GM21390 (cell line): ENCODE data around the gene URM1.

ENCODE experiments used
- ATAC-seq: cut with Tn5 transposase; IDR thresholded peaks from one replicate; pipeline ENCODE4 v1.9.1; 2021; ENCODE audit not compliant: unreplicated experiment

Gene URM1

DNA sequence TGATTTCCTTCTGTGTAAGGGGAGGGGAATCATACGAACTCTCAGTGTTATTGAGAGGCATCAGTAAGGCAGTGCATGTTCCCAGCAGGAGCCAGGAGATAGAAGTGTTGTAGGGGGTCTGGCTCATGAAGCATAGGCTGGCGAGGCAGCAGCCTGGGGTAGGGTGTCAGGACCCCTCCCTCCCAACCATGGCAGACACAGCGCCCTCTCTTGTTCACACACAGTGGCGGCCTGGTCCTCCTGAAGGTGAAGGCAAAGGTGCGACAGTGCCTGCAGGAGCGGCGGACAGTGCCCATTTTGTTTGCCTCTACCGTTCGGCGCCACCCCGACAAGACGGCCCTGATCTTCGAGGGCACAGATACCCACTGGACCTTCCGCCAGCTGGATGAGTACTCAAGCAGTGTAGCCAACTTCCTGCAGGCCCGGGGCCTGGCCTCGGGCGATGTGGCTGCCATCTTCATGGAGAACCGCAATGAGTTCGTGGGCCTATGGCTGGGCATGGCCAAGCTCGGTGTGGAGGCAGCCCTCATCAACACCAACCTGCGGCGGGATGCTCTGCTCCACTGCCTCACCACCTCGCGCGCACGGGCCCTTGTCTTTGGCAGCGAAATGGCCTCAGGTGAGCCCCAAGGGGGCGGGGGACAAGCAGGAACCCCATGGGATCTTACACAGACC, 26.1 kb upstream of the URM1 start:
- no peak for ATAC-seq

DNA sequence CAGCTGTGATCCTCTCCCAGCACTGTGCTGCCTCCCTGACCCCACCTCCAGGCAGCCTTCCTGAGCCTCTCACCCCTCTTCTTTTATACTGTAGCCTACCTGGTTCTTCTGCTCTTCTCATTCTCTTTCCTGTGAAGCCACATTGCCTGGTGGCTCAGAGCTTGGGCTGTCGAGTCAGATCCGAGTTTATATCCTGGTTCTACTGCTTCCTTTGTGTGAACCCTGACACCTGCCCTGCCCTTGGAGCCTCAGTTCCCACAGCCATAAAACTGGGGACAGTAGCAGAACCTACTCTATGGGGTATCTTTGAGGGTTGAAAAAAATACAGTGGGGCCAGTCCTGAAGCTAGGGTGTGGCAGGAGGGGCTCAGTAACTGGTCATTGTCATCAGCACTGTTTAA, 22.0 kb upstream of the URM1 start:
- ATAC-seq: no peak

DNA sequence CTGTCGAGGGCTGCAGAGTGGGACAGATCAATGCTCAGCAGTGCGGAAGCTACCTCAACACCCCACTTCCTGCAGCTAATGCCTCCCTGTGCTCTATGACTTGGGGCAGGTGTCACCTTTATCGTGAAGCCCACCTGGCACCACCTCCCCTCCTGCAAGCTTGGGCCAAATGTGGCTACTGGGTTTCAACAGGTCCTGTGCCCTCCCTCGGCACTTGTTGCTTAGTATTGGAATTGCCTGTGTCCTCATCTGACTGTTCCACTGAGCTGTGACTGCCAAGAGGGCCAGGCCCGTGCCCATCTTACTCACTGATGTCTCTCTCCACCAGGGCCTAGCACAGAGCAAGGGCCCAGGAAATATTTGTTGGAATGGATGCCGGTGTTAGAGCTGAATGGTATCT, 21.4 kb upstream of the URM1 start:
- ATAC-seq: no peak

DNA sequence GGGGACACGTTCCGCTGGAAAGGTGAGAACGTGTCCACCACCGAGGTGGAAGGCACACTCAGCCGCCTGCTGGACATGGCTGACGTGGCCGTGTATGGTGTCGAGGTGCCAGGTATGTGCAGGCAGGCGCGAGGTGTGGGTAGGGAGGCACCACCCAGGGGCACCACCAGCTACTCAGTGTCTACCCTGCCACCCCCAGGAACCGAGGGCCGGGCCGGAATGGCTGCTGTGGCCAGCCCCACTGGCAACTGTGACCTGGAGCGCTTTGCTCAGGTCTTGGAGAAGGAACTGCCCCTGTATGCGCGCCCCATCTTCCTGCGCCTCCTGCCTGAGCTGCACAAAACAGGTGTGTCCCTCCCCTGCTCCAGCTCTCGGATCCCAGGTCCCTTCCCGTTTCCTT, 15.7 kb upstream of the URM1 start:
- no peak for ATAC-seq

DNA sequence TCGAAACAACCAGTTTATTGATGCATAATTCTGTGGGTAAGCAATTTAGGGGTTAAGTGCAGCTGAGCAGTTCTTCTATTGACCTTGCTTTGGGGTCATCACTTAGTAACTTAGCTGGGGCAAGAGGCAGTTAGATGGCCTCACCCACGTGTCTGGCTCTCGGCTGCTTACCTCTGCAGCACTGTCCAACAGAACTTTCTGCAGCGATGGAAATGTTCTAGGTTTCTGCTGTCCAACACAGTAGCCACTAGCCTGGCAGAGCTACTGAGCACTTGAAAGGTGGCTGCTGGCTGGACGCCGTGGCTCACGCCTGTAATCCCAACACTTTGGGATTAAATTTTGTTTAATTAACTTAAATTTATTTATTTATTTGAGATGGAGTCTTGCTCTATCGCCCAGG, 13.1 kb upstream of the URM1 start:
- no peak for ATAC-seq

DNA sequence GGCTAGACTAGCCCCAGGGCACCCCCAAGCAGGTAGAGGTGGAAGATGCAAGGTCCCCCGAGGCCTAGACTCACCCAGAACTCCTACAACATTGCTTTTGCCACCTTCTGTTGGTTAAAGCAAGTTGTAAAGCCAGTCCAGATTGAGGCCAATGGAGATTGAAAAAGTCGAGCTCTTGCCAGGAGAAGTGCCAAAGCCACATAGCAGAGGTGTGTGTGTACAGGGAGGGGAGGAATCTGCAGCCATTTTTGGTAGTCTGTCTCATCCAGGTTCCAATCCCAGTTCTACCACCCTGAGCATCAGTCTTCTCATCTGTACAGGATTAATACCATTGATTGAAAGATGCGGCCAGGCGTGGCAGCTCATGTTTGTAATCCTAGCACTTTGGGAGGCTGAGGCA, 12.3 kb upstream of the URM1 start:
- ATAC-seq: no peak

DNA sequence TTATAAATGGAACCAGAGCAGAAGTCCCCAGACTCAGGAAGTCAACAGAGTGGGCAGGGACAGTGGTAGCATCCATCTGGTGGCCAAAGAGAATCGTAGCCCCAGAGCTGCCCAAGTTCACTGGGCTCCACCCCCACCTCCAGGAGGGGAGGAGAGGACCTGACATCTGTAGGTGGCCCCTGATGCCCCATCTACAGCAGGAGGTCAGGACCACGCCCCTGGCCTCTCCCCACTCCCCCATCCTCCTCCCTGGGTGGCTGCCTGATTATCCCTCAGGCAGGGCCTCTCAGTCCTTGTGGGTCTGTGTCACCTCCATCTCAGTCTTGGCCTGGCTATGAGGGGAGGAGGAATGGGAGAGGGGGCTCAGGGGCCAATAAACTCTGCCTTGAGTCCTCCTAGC, 10.3 kb upstream of the URM1 start:
- ATAC-seq: no peak

DNA sequence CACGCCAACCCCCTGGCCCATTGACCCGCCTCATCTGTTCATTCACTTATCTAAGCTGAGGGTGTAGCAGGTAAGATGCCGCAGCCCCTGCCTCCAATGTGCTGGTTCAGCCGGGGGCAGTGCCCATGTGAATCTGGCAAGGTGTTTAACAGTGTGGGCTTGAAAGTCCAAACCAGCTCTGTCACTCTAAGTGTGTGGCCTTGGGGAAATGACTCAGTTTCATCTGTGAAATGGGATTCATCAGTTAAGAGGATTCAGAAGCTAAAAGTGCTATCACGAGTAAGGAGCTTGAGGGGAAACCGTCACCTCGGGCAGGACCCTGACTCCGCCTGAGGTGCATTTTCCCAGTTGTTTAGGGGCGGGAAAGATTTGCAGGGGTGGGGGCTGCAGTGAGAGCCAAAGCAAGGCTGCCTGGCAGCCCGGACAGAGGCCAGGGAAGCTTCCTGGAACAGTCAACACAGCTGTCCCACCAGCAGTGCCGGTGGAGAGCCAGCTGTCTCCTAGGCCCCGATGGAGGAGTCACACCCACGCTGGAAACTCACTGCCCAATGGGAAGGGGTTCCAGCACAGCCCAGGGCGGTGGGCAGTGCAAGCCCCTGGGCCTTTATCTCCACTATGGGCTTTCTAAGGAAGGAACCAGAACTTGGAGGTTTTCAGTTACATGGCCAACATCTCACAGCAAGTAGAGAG, 9.7 kb upstream of the URM1 start:
- no peak for ATAC-seq

DNA sequence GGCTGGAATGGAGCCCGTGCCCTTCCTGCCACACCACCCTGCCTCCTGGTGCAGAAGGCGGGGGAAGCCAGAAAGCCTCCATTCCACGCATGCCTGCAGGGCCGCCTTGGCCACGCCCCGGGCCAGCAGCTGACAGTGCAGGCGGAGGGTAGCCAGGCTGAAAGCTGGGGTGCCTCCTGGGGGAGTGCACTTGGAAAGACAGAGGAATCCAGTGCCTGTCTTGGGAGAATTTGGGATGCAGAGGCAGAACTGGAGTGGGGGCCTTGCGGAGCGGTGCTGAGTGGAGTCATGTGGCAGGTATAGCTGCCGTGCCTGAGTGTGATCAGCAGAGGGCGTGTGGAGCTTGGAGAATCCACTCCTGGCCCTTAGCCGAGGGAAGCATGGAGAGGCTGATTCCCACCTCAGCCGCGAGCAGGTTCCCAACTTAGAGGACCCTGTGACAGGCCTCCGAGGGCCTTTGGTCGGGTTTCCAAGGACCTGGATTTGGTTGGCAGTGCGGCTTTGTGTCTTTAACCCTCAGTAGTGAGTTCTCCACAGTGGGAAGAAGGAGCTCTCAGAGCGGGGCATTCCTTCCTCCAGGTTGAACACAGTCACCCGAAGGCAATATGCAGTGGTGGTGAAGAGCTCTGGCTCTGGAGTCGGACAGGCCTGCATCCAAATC, 9.1 kb upstream of the URM1 start:
- peak; percentile 71 for ATAC-seq

DNA sequence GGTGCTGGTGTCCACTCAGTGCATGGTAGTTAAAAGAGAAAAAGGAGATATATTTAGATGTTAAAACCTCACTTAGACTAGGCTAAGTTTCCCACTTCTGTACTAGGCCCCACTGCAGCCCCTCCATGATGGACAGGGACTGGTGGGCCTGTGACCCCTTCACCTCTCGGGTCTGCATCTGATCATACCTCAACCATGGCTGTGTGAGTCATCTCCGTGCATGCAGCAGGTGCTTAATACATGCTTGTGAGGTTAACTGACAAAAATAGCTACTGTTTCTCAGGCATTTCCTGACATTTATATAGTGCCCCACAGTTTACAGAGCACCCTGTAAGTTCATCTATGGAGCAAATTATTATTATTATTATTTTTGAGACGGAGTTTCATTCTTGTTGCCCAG, 8.4 kb upstream of the URM1 start:
- ATAC-seq: no peak

DNA sequence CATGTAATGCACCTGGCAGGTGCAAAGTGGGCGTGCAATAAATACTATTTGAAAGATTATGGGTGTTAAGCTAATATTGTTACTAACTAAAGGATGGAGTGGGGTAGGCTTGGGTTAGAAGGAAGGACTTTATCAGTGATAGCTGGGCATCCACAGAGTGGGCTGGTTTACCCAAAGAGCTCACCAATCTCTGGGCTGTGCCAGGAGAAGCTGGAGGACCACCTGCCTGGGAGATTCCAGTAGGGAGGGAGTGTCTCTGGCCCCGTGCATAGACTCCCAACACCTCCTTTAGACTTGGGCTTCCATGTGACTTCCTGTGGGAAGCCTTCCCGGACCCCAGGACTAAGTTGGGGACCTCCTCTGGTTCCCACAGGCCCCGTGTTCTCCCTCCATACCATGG, 5.6 kb upstream of the URM1 start:
- ATAC-seq: no peak

DNA sequence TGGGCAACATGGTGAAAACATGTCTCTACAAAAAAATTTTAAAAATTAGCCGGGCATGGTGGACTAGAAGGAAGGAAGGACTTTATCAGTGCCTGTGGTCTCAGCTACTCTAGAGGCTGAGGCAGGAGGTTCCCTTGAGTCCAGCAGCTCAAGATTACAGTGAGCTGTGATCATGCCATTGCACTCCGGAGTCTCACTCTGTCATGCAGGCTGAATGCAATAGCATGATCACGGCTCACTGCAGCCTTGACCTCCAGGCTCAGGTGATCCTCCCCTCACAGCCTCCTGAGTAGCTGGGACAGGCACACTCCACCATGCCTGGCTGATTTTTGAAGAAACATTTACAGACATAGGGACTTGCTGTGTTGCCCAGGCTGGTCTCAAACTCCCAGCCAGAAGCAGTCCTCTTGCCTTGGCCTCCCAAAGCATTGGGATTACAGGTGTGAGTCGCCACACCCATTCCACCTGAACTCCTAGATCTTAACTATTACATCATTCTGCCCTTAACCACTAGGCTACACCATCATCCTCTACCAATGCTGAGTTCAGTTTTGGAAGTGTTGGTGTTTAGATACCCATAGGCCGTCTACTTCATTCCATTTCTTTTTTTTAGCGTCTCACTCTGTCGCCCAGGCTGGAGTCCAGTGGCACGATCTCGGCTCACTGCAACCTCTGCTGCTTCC, 2.0 kb upstream of the URM1 start:
- no peak for ATAC-seq

DNA sequence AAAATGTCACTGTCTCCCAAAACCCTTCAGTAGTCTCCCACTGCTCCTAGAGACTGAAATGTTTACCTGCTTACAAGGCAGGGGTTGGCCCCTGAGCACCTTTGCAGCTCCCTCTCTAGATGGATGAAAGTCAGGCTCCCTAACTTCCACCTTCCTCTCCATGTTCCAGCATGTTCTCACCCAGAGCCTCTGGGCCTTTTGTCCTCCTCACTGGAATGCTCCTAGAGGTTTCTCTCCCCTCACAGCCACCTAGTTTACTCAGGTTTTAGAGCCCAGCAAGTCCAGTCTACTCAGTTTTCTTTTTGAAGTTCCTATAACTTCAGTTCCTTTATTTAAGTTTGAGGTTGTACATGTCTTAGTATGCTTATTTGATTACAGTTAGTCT, 815 bp upstream of the URM1 start:
- no peak for ATAC-seq

DNA sequence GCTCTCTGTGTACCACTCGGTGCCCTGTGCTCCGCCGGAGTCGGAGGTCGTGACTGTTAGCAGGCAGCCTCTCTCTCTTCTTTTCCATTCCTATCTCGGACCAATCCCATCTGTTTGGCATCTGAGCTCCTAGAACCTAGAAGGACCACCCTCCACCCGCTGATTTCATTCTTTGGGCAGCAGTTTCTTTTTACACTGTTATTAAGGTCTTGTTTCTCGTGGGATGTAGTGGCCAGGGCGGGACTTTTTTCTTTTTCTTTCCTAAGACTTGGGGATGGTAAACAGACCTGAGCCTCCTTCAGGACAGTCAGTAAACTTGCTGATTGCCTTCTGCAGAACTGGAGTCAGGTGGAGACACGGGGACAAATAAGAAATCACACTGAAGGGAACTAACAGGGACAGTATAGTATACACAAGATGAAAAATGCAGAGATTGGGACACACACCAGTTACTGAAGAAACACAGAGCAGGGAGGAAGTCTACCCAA, 500 bp downstream of the URM1 start:
- ATAC-seq: no peak

DNA sequence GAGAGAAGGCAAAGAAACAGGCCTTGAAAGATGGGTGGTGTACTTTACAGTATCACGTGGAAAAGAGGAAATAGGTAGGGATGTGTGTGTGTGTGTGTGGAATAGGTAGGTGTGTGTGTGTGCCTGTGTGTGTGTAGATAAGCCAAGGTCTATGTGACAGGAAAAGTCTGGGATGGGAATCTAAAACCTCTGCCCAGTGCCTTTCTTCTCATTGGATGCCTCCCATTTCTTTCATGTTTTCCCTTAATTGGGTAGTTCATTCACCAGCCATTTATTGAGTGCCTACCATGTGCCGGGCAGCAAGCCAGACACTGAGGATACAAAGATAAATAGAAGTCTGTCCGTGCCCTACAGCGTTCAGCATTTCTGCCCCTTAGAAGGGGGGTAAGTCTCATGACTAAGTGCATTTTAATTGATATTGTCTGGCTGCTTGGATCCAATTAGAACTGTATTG, 1.0 kb downstream of the URM1 start:
- ATAC-seq: no peak

DNA sequence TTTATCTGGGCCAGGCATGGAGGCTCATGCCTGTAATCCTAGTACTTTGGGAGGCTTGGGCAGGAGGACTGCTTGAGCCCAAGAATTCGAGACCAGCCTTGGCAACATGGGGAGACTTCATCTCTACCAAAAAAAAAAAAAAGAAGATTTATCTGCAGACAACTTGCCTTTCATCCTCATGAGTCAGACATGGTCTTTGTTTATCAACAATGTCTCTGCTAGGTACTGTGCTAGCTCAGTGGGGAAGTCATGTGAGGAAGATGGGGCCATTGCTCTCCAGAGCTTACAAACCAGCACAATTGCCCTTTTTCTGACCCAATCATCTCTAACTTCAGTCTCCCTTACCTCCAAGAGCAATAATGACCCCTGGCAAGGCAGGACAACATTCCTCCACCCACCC, 1.6 kb downstream of the URM1 start:
- ATAC-seq: no peak

DNA sequence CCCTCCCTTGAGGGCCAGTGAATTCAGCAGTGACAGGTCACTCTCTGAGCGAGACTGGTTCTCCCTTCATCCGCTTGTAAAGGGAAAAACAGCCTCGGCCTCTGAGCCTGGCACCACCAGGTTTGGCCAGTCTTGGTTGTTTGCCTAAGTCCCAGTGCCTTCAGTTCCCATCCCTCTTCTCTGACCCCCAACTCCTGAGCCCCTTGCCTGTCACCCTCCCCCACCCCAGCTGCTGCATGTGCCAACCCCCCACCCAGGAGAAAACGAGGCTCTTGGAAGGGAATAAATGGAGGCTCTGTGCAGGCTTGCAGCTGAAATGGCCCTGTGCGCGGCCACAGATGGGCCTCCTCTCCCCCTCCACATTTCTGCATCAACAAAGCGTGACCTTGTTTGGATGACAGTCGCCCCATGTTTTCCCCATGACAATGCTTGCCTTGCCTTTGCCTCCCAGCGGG, 3.1 kb downstream of the URM1 start:
- no peak for ATAC-seq

DNA sequence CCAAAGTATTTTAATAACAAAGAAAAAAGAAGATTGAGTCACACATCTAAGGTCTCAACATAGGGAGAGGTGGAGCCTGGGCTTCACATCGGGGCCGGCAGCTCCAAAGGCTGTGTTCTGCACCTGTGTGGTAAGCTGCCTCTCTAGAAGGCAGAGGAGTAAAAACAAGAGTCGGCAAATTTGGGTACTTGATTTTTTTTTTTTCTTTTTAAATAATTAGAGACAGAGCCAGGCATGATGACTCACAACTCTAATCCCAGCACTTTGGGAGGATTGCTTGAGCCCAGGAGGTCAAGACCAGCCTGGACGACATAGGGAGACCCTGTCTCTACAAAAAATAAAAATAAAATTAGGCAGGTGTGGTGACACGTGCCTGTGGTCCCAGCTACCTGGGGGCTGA, 4.7 kb downstream of the URM1 start:
- no peak for ATAC-seq

DNA sequence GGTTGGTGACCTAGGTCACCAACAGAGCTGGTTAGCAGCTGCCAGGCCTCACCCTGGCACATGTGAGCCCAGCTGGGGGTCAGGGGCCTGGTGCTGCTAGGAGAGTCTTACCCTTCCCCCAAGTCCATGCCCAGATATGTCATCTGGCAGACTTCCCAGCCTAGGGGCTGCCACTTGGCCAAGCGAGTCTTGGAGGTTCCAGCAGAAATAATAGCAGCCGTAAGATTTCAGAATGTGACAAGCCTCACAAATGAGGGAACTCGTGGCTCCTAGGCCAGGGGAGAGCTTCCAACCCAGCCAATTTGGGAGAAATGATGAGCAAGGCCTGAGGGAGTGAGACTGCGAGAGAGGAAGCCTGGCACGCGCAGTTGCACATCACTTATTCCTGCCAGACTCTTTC, 11.1 kb downstream of the URM1 start:
- no peak for ATAC-seq

DNA sequence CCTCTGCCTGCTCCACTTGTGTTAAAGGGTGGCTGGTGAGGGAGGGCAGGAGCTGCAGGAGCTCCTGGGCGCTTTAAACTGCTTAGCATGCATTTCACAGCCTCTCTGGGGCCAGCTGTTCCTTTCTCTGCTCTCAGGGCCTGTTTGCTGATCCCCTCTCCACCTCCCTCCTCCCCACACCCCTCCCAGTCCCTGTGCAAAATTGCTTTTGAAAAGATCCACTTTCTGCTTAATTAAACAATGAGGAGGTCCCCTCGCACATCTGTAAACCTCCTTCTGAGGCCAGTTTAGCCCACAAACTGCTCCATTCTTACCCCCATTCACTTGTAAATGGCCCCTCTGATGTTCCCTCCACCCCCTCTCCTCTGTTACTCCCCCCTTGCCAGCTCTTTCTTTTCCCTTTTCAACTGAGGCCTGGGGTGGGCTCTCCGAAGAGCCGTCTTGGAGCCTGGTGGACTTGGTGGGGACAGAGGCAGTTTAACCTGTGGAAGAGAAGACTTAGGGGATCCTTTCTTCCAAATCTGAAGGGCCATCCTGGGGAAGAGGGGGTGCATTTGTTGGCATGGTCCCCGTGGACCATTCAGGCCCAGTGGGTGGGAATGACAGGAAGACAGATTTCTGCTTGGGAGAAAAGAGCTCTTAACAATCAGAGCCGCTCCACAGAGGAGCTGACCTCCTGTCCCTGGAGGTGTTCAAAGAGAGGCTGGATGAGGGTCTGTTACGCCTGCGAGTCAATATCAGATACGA, 12.0 kb downstream of the URM1 start:
- ATAC-seq: no peak

DNA sequence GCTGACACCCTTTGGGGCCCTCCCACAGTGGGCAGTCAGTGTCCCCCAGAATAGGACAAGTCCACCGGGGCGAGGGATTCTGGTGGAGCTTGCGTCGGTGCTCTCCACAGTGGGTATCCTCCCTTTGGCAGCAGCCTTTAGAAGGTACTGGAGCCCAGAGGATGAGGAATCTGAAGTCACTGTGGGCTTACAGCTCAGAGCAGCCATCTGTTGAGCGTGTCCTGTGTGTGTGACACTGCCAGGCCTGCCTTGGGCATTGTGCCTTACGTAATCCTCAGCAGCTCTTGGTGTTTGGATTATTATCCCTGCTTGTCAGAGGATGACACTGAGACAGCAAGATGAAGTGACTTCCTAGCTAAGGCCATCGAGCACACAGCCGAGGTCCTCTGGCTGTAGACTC, 12.6 kb downstream of the URM1 start:
- no peak for ATAC-seq
